ENCODE data around the gene GPR132.
A peak's percentile ranks its signal among the peaks of the same experiment; 100 is the strongest.

The GPR132 gene

DNA sequence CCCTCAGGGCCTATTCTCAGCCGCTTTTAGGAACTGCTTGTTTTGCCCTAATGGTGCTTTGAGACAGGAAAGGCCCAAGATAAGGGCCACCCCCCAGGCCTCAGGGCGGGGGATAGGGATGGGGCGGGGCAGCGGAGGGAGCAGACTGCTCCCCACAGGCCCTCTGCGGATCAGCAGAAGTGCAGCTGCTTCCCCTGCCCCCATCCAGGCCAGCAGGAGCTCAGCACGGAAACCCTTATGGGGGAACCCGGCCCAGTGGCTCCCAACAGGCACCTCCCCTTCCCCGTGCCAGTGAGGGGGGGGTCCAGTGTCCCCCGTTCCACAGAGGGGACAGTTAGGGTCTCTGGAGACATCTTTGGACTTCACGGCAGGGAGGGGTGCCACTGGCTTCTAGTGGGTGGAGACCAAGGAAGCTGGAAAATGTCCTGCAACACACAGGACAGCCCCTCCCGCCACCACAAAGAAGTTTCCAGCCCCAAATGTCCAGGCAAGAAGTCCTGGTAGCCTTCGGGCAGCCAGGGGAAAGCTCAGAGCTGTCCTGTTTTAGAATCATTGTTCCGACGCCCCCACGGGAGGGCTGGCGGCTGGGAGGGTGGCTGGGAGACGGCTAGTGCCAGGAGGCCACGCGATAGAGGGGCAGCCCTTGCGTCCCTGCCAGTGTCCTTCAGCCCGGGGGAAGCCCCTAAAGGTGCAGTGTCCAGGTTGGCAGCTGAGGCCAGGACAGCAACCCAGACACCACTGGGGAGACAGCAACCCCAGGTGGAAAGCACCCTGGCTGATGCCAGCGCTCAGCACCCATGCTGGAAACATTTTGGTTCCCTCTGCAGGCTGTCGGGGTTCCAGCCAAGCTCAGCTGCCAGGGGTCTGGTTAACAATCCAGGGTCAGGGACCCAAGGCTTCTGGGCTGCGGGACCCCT, 10.4 kb upstream of the GPR132 start:
- TF ChIP-seq GATA1 (IDR thresholded peaks at IDR 0.05; ENCODE audit: low read depth, low read length) = no peak
- TF ChIP-seq POLR2A (IDR thresholded peaks at IDR 0.05; ENCODE audit: low read length) = no peak

DNA sequence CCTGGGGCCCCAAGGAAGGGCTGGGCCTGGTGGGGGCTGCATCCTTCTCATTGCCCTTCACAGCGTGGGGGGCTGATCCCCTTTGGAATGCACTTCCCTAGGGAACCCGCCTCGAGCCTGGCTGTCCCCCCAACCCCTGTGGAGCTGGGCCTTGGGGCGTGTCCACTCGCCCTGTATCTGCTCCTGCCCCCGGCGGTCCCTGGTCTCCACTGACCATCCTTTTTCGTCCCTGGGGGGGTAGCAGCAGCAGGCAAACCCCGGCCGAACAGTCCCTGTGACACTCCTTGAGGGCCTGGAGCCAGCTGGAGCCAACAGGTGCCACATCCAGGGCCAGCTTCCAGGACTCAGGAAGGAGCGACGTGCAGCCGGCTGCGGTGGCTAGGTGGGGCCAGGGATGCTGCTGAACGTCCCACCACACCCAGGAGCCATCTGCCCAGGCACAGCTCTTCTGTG, 9.4 kb upstream of the GPR132 start:
- TF ChIP-seq GATA1 (IDR thresholded peaks at IDR 0.05; ENCODE audit: low read depth, low read length) (no peak), POLR2A (IDR thresholded peaks at IDR 0.05; ENCODE audit: low read length) (no peak)
- DNase-seq = no peak

More for the DNA sequence above, 10.4 kb upstream of the GPR132 start:
- peak; percentile 62 to 82 for DNase-seq

DNA sequence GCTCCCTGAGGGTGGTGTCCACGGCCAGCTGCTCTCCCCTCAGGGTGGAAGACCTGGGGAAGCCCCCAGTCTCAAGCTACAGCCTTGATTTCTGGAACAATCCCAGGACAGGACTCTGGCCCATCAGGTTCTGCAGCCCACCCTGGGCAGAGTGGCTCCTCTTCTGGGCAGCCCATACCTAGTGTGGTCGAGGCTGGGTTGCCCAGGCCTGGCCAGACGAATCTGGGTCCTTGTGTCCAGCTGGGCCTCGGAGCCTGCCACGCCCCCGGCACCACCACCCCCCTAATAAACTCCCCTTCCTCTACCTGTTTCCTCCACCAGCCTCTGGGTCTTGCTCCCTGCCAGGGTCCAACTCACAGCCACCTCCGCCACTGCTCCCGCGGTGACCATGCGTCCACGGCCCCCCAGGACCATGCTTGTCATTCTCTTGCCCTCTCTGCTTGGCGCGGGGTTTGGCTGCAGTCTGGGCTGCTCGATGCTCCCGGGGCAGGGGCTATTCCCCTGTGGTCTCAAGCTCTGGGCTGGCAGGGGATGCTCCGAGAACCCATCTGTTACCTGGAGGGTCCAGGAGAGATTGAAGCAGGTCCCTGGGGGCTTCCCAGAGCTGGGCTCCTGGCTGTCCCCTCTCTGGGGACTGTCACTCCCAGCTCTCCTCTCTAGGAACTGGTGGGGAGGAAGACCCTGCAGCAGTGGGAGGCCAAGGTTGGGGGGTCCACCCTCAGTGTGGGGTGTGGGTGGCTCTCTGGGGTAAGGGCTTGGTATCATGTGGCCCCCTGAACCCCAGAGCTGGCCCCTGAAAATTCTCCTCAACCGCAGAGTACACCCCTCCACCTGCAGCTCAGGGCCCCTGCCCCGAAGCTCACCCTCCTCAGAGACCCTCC, 8.7 kb upstream of the GPR132 start:
- TF ChIP-seq GATA1 (IDR thresholded peaks at IDR 0.05; ENCODE audit: low read depth, low read length) (no peak), POLR2A (IDR thresholded peaks at IDR 0.05; ENCODE audit: low read length) (no peak)

DNA sequence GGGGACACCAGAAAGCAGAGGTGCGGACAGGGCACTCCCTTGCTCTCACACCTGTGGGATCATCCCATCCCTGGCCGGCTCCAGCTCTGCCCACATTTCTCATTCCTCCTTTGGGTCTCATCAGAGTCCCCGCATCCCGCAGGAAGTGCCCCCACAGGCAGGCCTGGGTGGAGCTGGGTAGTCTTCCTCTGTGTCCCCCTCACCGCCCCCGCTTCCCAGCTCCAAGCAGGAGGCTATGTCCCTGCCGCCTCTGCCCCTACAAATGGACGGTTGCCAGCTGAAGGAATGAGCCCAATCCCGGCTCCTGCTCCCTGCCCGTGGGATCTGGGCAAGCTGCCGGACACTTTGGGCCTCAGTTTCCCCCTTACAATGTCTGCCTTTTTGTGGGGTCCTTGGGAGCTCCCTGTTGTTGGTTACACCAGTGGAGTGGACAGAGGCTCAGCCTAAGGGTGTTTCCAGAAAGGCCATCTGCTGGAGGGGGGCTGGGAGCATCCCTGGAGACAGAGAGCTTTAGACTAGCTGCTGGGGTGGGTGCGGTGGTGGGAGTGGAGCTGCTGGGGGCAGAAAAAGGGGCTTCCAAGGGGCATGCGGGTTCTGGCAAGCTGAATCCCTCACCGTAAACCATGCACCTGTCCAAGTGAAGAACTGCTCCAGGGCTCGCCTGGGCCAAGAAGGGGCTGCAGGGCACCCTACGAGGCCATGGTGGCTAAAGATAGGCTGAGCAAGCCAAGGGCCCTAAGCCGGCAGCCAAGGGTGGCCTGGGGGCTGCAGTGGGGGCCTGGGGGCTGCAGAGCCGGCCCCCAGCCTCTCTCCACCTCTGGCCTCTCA, 7.9 kb upstream of the GPR132 start:
- no peak for TF ChIP-seq POLR2A (IDR thresholded peaks at IDR 0.05; ENCODE audit: low read length)
- TF ChIP-seq GATA1 (IDR thresholded peaks at IDR 0.05; ENCODE audit: low read depth, low read length) = no peak
- no peak for DNase-seq

More for the DNA sequence above, 8.7 kb upstream of the GPR132 start:
- no peak for DNase-seq

DNA sequence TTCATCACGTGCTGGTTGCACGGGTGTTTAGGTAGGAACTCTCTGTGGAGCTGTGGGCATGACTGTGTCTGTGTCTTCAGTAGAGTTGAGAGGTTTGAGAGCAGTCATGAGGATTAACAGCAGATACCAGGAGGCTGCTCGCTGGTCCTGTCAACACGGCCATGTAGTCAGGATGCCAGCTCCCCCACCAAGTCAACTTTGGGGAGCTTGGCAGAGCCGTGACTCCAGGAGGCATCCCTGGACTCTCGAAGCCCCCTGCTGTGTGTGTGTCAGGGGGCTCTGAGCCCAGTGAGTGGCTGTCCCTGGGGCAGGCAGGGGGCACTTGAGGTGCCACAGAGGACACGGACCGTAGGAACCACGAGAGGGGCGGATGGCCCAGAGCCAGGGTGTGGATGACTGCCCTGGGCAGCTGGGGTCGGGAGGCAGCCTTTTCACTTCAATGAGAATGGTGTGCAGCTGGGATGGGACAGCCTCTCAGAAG, 7.2 kb upstream of the GPR132 start:
- DNase-seq = no peak
- no peak for TF ChIP-seq POLR2A (IDR thresholded peaks at IDR 0.05; ENCODE audit: low read length)
- TF ChIP-seq GATA1 (IDR thresholded peaks at IDR 0.05; ENCODE audit: low read depth, low read length) = no peak

DNA sequence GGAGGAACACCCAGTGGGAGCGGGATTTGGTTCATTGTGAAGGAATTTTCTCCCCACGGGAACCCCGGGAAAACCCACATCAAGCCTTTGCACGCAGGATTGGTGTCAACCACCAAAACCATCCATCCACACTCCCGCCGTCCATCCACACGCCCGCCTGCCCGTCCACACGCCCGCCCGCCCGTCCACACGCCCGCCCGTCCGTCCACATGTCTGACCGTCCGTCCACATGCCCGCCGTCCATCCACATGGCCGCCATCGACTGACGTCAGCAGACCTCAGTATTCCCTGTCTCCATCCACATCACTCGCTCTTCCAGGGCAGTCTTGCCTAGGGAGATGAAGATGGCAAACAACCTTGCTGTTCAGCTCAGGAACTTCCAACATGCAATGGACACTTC, 6.7 kb upstream of the GPR132 start:
- TF ChIP-seq POLR2A (IDR thresholded peaks at IDR 0.05; ENCODE audit: low read length) (no peak), GATA1 (IDR thresholded peaks at IDR 0.05; ENCODE audit: low read depth, low read length) (no peak)
- DNase-seq = no peak

DNA sequence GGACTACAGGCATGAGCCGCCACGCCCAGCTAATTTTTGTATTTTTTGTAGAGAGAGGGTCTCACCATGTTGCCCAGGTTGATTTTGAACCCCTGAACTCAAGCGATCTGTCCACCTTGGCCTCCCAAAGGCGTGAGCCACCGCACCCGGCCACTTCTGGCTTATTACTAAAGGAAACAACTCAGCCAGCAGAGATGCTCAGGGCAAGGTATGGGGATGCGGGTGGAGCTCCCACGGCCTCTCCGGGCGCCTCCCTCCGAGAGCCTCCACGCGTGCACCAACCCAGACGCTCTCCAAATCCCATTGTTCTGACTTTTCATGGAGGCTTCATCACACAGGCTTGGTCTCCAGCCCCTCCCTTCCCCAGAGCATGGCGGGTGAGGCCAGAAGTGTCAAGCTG, 6.1 kb upstream of the GPR132 start:
- DNase-seq = no peak
- no peak for TF ChIP-seq GATA1 (IDR thresholded peaks at IDR 0.05; ENCODE audit: low read depth, low read length)
- no peak for TF ChIP-seq POLR2A (IDR thresholded peaks at IDR 0.05; ENCODE audit: low read length)

DNA sequence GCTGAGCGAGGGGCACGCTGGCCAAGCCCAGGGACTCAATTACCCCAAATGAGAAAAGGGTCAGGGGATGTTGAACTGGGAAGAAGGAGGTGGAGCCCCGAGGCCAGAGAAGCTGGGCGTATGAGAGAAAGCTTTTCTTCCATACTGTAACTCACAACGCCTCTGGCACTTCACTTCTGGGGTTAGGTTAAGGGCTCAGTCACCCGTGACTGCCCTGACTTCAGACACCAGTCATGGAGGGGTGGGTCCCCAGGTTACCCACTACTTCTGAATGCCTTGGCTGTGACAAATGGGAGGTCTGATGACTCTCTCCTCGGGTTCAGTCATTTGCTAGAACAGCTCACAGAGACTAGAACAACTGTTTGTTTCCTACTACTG, 5.5 kb upstream of the GPR132 start:
- TF ChIP-seq GATA1 (IDR thresholded peaks at IDR 0.05; ENCODE audit: low read depth, low read length) (no peak), POLR2A (IDR thresholded peaks at IDR 0.05; ENCODE audit: low read length) (no peak)
- DNase-seq = no peak

DNA sequence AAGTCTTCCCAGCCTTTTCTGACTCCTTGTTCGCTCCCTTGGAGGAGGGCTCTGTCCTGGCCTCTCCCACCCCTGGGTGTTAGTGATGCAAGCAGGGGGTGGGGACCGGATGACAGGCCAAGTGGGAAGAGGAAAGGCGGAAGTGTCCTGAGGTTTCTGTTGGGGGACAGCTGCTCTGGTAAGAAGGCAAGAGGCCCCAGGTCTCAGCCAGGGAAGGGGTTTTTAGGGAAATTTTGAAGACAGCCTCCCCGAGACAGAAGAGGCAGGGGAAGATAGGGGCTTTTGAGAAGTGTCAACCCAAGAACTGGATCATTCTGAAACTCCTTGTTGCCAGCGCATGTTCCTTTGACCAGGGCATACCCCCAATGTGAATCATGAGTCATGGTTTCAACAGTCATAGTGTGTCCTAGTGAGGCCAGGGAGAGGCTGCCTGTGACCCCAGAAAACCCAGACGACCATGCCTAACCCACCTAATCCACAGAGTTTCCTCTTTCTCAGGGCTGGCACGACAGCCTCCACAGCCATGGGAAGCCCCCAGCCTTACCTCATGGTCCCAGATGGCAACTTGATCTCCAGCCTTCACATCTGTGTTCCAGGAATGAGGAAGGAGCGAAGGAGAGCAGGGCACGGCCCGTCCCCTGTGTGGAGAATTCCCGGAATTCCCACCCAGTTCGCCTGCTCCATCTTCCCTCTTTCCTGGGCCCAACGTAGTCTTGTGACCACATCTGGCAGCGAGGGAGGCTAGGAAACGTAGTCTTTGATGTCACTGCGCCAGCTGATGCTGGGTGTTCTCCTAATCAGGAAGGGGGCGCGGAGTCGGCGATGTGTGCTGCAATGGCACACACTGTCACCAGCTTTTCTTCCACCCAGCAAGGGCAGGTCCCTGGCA, 4.9 kb upstream of the GPR132 start:
- DNase-seq = no peak
- TF ChIP-seq GATA1 (IDR thresholded peaks at IDR 0.05; ENCODE audit: low read depth, low read length) = no peak
- no peak for TF ChIP-seq POLR2A (IDR thresholded peaks at IDR 0.05; ENCODE audit: low read length)

DNA sequence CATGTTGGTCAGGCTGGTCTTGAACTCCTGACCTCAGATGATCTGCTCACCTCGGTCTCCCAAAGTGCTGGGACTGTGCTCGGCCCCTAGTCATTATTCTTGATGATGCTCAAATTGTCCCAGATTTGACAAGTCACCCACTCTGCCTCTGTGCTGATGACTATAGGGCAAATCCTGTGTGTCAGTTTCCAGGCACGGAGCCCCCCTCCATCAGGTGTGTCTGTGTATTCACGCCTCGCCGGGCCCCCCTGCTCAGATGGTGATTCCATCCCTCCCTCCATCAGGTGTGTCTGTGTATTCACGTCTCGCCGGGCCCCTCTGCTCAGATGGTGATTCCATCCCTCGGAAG, 4.3 kb upstream of the GPR132 start:
- DNase-seq = no peak
- TF ChIP-seq GATA1 (IDR thresholded peaks at IDR 0.05; ENCODE audit: low read depth, low read length) = no peak
- no peak for TF ChIP-seq POLR2A (IDR thresholded peaks at IDR 0.05; ENCODE audit: low read length)

DNA sequence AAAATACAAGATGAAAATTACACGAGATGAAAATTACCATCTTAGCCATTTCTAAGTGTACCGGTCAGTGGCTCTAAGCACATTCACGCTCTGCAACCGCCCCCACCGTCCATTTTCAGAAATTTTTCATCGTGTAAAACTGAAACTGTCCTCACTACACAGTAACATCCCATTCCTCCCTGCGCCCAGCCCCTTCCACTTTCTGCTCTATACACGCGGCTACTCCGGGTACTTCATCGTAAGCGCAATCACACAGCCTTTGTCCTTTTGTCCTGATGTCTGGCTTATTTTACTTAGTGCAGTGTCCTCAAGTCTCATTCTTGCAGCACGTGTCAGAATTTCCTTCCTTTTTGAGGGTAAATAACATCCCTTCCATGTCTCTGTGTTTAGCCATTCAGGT, 3.6 kb upstream of the GPR132 start:
- no peak for DNase-seq

DNA sequence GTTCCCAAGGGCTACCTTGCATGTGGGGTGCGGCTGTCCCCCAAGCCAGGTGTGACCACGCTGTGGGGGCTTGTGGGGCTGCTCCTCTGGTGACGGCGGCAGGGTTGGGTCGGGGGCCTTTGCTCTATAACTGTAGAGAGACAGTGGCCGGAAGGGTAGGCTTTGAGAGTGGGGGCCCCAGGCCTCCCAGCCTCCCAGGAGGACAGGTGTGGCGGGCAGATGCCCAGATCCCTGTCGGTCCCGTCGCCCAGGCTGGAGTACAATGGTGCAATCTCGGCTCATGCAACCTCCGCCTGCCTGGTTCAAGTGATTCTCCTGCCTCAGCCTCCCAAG, 2.7 kb upstream of the GPR132 start:
- TF ChIP-seq GATA1 (IDR thresholded peaks at IDR 0.05; ENCODE audit: low read depth, low read length) (no peak), POLR2A (IDR thresholded peaks at IDR 0.05; ENCODE audit: low read length) (no peak)
- DNase-seq = no peak

More for the DNA sequence above, 3.6 kb upstream of the GPR132 start:
- TF ChIP-seq GATA1 (IDR thresholded peaks at IDR 0.05; ENCODE audit: low read depth, low read length) (no peak), POLR2A (IDR thresholded peaks at IDR 0.05; ENCODE audit: low read length) (no peak)

Data from erythroblast (primary cell).